Measurements from ENCODE around the gene LRRC61. TPM values are rescaled to one million over a fixed set of nuclear protein-coding genes. Genes with fewer than 3 reads are reported as not detected.

Gene LRRC61
- total RNA-seq, 1 donor from 2014 or later = 26.1 TPM

GRCh38 chr7:150325901-150326300 lies 2.7 kb downstream of the LRRC61 start:
- intact Hi-C loops (cut with micrococcal nuclease) = loop anchor here (10.0 kb wide), 1 partner anchor 689 kb away; no protein-coding TSS in a partner anchor
- no peaks in the 10 kb centered on the region for H3K9me3 Mint-ChIP-seq
- DNase-seq (ENCODE audit: low spot score) = no peak
- H3K27me3 Mint-ChIP-seq (ENCODE audit: insufficient read depth) = no peaks in the 10 kb centered on the region
- H3K4me3 Mint-ChIP-seq = peak overlapping the region; percentile 1
- peaks cover 30% of the 10 kb centered on the region for H3K36me3 Mint-ChIP-seq (ENCODE audit: low read depth)
- peaks cover 49% of the 10 kb centered on the region for H3K4me1 Mint-ChIP-seq (ENCODE audit: low read depth)
- H3K27ac Mint-ChIP-seq = no peak overlapping the region

GRCh38 chr7:150326657-150327268 lies 3.6 kb downstream of the LRRC61 start:
- Mint-ChIP-seq H3K4me3 (no peak overlapping the region), H3K27ac (no peak overlapping the region), H3K36me3 (ENCODE audit: low read depth) (peaks cover 31% of the 10 kb centered on the region), H3K9me3 (no peaks in the 10 kb centered on the region), H3K4me1 (ENCODE audit: low read depth) (peaks cover 40% of the 10 kb centered on the region), H3K27me3 (ENCODE audit: insufficient read depth) (no peaks in the 10 kb centered on the region)
- intact Hi-C loops (cut with micrococcal nuclease) = loop anchor here (10.0 kb wide), 1 partner anchor 688 kb away; no protein-coding TSS in a partner anchor
- DNase-seq (ENCODE audit: low spot score) = no peak

- DNase-seq (ENCODE audit: low spot score) = no peak
- intact Hi-C loops (cut with micrococcal nuclease) = loop anchor here (10.0 kb wide), 1 partner anchor 687 kb away; no protein-coding TSS in a partner anchor
- Mint-ChIP-seq H3K36me3 (ENCODE audit: low read depth) (peaks cover 34% of the 10 kb centered on the region), H3K4me3 (no peak overlapping the region), H3K27me3 (ENCODE audit: insufficient read depth) (no peaks in the 10 kb centered on the region), H3K9me3 (no peaks in the 10 kb centered on the region), H3K27ac (no peak overlapping the region), H3K4me1 (ENCODE audit: low read depth) (peaks cover 35% of the 10 kb centered on the region)
Observed at GRCh38 chr7:150327308-150327707, 4.2 kb downstream of the LRRC61 start.

- H3K4me1 Mint-ChIP-seq (ENCODE audit: low read depth) = peaks cover 17% of the 10 kb centered on the region
Observed at GRCh38 chr7:150329331-150330120, 6.4 kb downstream of the LRRC61 start.

GRCh38 chr7:150330211-150330885 lies 7.2 kb downstream of the LRRC61 start:
- Mint-ChIP-seq H3K27me3 (ENCODE audit: insufficient read depth) (no peaks in the 10 kb centered on the region), H3K4me1 (ENCODE audit: low read depth) (peaks cover 9% of the 10 kb centered on the region), H3K4me3 (no peak overlapping the region), H3K27ac (no peak overlapping the region), H3K36me3 (ENCODE audit: low read depth) (peaks cover 27% of the 10 kb centered on the region), H3K9me3 (no peaks in the 10 kb centered on the region)
- intact Hi-C loops (cut with micrococcal nuclease) = no loop called here
- DNase-seq (ENCODE audit: low spot score) = no peak

More at GRCh38 chr7:150329331-150330120, 6.4 kb downstream of the LRRC61 start:
- Mint-ChIP-seq H3K27ac (no peak overlapping the region), H3K9me3 (no peaks in the 10 kb centered on the region), H3K36me3 (ENCODE audit: low read depth) (peaks cover 30% of the 10 kb centered on the region), H3K4me3 (no peak overlapping the region), H3K27me3 (ENCODE audit: insufficient read depth) (no peaks in the 10 kb centered on the region)
- no peak for DNase-seq (ENCODE audit: low spot score)
- intact Hi-C loops (cut with micrococcal nuclease) = loop anchor here (10.0 kb wide), 1 partner anchor 685 kb away; no protein-coding TSS in a partner anchor

GRCh38 chr7:150332852-150333635 lies 9.9 kb downstream of the LRRC61 start:
- H3K27me3 Mint-ChIP-seq (ENCODE audit: insufficient read depth) = no peaks in the 10 kb centered on the region

GRCh38 chr7:150333659-150334058 lies 10.5 kb downstream of the LRRC61 start:
- Mint-ChIP-seq H3K27ac (no peak overlapping the region), H3K4me3 (no peak overlapping the region), H3K27me3 (ENCODE audit: insufficient read depth) (no peaks in the 10 kb centered on the region), H3K9me3 (no peaks in the 10 kb centered on the region), H3K4me1 (ENCODE audit: low read depth) (no peaks in the 10 kb centered on the region), H3K36me3 (ENCODE audit: low read depth) (peaks cover 13% of the 10 kb centered on the region)
- DNase-seq (ENCODE audit: low spot score) = no peak
- intact Hi-C loops (cut with micrococcal nuclease) = no loop called here

More at GRCh38 chr7:150332852-150333635, 9.9 kb downstream of the LRRC61 start:
- H3K4me3 Mint-ChIP-seq = no peak overlapping the region
- H3K9me3 Mint-ChIP-seq = no peaks in the 10 kb centered on the region
- intact Hi-C loops (cut with micrococcal nuclease) = no loop called here
- H3K27ac Mint-ChIP-seq = no peak overlapping the region
- DNase-seq (ENCODE audit: low spot score) = no peak
- peaks cover 15% of the 10 kb centered on the region for H3K36me3 Mint-ChIP-seq (ENCODE audit: low read depth)
- H3K4me1 Mint-ChIP-seq (ENCODE audit: low read depth) = no peaks in the 10 kb centered on the region

- H3K9me3 Mint-ChIP-seq = no peaks in the 10 kb centered on the region
- intact Hi-C loops (cut with micrococcal nuclease) = no loop called here
- no peaks in the 10 kb centered on the region for H3K27me3 Mint-ChIP-seq (ENCODE audit: insufficient read depth)
- H3K36me3 Mint-ChIP-seq (ENCODE audit: low read depth) = peaks cover 11% of the 10 kb centered on the region
- H3K27ac Mint-ChIP-seq = no peak overlapping the region
- H3K4me3 Mint-ChIP-seq = no peak overlapping the region
- DNase-seq (ENCODE audit: low spot score) = no peak
- H3K4me1 Mint-ChIP-seq (ENCODE audit: low read depth) = no peaks in the 10 kb centered on the region
Observed at GRCh38 chr7:150334108-150334507, 11.0 kb downstream of the LRRC61 start.

- H3K36me3 Mint-ChIP-seq (ENCODE audit: low read depth) = peaks cover 11% of the 10 kb centered on the region
- peaks cover 4% of the 10 kb centered on the region for H3K27me3 Mint-ChIP-seq (ENCODE audit: insufficient read depth)
Observed at GRCh38 chr7:150335108-150335773, 12.1 kb downstream of the LRRC61 start.

GRCh38 chr7:150335774-150336112 lies 12.6 kb downstream of the LRRC61 start:
- no peaks in the 10 kb centered on the region for H3K9me3 Mint-ChIP-seq
- H3K36me3 Mint-ChIP-seq (ENCODE audit: low read depth) = peaks cover 11% of the 10 kb centered on the region
- peaks cover 5% of the 10 kb centered on the region for H3K27me3 Mint-ChIP-seq (ENCODE audit: insufficient read depth)
- H3K27ac Mint-ChIP-seq = no peak overlapping the region
- H3K4me3 Mint-ChIP-seq = no peak overlapping the region
- intact Hi-C loops (cut with micrococcal nuclease) = no loop called here
- H3K4me1 Mint-ChIP-seq (ENCODE audit: low read depth) = no peaks in the 10 kb centered on the region
- no peak for DNase-seq (ENCODE audit: low spot score)

More at GRCh38 chr7:150335108-150335773, 12.1 kb downstream of the LRRC61 start:
- no peak overlapping the region for H3K4me3 Mint-ChIP-seq
- DNase-seq (ENCODE audit: low spot score) = no peak
- intact Hi-C loops (cut with micrococcal nuclease) = no loop called here
- no peak overlapping the region for H3K27ac Mint-ChIP-seq
- H3K4me1 Mint-ChIP-seq (ENCODE audit: low read depth) = no peaks in the 10 kb centered on the region
- no peaks in the 10 kb centered on the region for H3K9me3 Mint-ChIP-seq

GRCh38 chr7:150336746-150337145 lies 13.6 kb downstream of the LRRC61 start:
- H3K4me3 Mint-ChIP-seq = no peak overlapping the region
- H3K4me1 Mint-ChIP-seq (ENCODE audit: low read depth) = no peaks in the 10 kb centered on the region
- H3K36me3 Mint-ChIP-seq (ENCODE audit: low read depth) = peaks cover 7% of the 10 kb centered on the region
- intact Hi-C loops (cut with micrococcal nuclease) = no loop called here
- H3K27me3 Mint-ChIP-seq (ENCODE audit: insufficient read depth) = peaks cover 8% of the 10 kb centered on the region
- no peaks in the 10 kb centered on the region for H3K9me3 Mint-ChIP-seq
- no peak for DNase-seq (ENCODE audit: low spot score)
- no peak overlapping the region for H3K27ac Mint-ChIP-seq

- Mint-ChIP-seq H3K4me3 (no peak overlapping the region), H3K4me1 (ENCODE audit: low read depth) (no peaks in the 10 kb centered on the region), H3K9me3 (no peaks in the 10 kb centered on the region), H3K27ac (no peak overlapping the region), H3K27me3 (ENCODE audit: insufficient read depth) (peaks cover 12% of the 10 kb centered on the region), H3K36me3 (ENCODE audit: low read depth) (peaks cover 4% of the 10 kb centered on the region)
- intact Hi-C loops (cut with micrococcal nuclease) = no loop called here
- no peak for DNase-seq (ENCODE audit: low spot score)
Observed at GRCh38 chr7:150337179-150337578, 14.0 kb downstream of the LRRC61 start.
